Esophagus squamous epithelium (tissue), 5 donors: ENCODE data around the gene MEI1. TPM values are rescaled to one million over a fixed set of nuclear protein-coding genes. Genes with fewer than 3 reads are reported as not detected.
A peak's percentile ranks its signal among the peaks of the same experiment; 100 is the strongest.

Experiments used
- DNase-seq: peaks from one replicate; lab custom pipeline; 2025; lab: John Stamatoyannopoulos, UW
- H3K27ac ChIP-seq, 4 donors: fragments of 200-600 bp; sonication (generic); one replicate each; pipeline ENCODE4 v1.5.1; 2016 to 2019; ENCODE audit warnings: mild to moderate bottlenecking in 1 of 4
- H3K27me3 ChIP-seq, 4 donors: fragments of 200-600 bp; sonication (generic); 1 replicate in 3 of 4; 2 replicates in 1 of 4; pipeline versions ENCODE4 v1.5.1 to v1.6.0; 2017 to 2021; ENCODE audit warnings: antibody characterized with exemption in 1 of 4
- H3K36me3 ChIP-seq, 3 donors: fragments of 200-600 bp; sonication (generic); one replicate each; pipeline ENCODE4 v1.5.1; 2016 to 2019
- H3K4me1 ChIP-seq, 3 donors: fragments of 200-600 bp; sonication (generic); one replicate each; pipeline ENCODE4 v1.5.1; 2017 to 2019
- H3K4me3 ChIP-seq, 4 donors: fragments of 200-600 bp; sonication (generic); 1 replicate in 3 of 4; 2 replicates in 1 of 4; pipeline ENCODE4 v1.5.1; 2016 to 2019; ENCODE audit warnings: mild to moderate bottlenecking in 2 of 4, moderate library complexity in 1 of 4
- H3K9me3 ChIP-seq, 3 donors: fragments of 200-600 bp; sonication (generic); one replicate each; pipeline ENCODE4 v1.5.1; 2016 to 2019
- POLR2A ChIP-seq, 4 donors: fragments of 450-650 bp; IDR thresholded peaks; one replicate each; pipeline ENCODE4 v1.6.1; 2017; ENCODE audit warnings: antibody characterized with exemption in 4 of 4, mild to moderate bottlenecking in 4 of 4, moderate library complexity in 3 of 4
- WGBS, 2 donors: methylation state at CpG; one replicate each; pipeline ENCODE4 v1.1.5; 2018; 5-methylcytosine and 5-hydroxymethylcytosine counted together
- intact Hi-C: fragments of 100-400 bp; cut with DNase I; formaldehyde crosslinking; loops from one replicate; pipeline ENCODE4 v1.15.0; 2022
- small RNA-seq, 4 donors: library from RNA; depleted of rRNA; stranded (forward); fragments of <200 nt; gene quantifications; one replicate each; pipeline ENCODE3, GENCODE V24; 2016
- total RNA-seq, 4 donors: library from RNA; depleted of rRNA; stranded (reverse); fragments of >200 nt; gene quantifications; one replicate each; pipeline ENCODE4 v1.1.0, GENCODE V29; 2016
- TF ChIP-seq, protein P1 (sequence below), 6 experiments: fragments of 450-650 bp in 4 of 6; fragments of 200-600 bp in 2 of 6; sonication (generic) in 2 of 6; IDR thresholded peaks; one replicate each; pipeline ENCODE4 v1.5.1; 2016 to 2019; ENCODE audit warnings: antibody characterized with exemption in 6 of 6, mild to moderate bottlenecking in 4 of 6, moderate library complexity in 4 of 6
- donor health status: DM: yes; HTN: yes; CAD: no.

Gene MEI1
- total RNA-seq, 4 donors from 2014 or later, result 0.09 to 1.3 (median 0.52) TPM

DNA sequence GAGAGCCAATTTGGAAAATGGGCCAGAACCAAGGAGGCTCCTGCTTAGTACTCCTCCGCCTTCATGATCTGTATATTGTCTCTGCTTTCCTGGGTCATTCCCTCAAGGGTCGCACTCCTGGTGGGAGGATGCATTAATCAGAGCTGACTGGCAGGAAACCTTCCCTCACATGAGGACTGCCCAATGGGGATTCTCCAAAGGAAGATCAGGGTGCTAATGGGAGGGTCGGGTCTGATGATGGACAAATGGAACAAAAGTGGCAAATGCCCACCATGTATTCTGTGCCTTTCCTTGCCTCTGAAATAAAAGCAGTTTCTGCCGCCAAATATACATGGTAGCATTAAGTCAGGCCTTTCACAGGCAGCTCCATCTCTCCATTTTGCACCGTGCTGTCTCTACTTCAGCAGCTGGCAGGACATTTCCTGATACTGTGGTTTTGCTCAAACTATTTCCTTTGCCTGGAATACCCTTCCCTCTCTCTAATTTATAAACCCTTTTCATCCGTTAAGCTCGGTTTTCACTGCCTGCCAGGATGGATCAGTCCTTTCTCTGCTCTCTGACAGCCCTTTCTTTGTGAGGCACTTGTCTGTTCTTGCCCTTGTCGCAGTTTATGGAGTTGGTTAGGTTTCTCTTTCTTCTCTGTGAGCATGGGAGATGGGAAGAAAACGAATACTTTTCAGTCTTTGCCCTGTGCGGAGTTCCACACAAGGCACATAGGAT lies 147.1 kb downstream of the MEI1 start:
- H3K27me3 ChIP-seq, result no peaks in the 10 kb centered on the region
- TF ChIP-seq, protein P1, sequence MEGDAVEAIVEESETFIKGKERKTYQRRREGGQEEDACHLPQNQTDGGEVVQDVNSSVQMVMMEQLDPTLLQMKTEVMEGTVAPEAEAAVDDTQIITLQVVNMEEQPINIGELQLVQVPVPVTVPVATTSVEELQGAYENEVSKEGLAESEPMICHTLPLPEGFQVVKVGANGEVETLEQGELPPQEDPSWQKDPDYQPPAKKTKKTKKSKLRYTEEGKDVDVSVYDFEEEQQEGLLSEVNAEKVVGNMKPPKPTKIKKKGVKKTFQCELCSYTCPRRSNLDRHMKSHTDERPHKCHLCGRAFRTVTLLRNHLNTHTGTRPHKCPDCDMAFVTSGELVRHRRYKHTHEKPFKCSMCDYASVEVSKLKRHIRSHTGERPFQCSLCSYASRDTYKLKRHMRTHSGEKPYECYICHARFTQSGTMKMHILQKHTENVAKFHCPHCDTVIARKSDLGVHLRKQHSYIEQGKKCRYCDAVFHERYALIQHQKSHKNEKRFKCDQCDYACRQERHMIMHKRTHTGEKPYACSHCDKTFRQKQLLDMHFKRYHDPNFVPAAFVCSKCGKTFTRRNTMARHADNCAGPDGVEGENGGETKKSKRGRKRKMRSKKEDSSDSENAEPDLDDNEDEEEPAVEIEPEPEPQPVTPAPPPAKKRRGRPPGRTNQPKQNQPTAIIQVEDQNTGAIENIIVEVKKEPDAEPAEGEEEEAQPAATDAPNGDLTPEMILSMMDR (IDR thresholded peaks at IDR 0.05), result no peak
- peak in 1 of 4 donors; percentile 15 for TF ChIP-seq POLR2A (IDR thresholded peaks at IDR 0.05)
- no peak for DNase-seq
- no peaks in the 10 kb centered on the region for H3K9me3 ChIP-seq
- H3K27ac ChIP-seq, result peak overlapping the region; percentile 77 to 99 (median 90)
- 29 to 44% methylated on average over 8 to 10 of the region's 10 CpGs for WGBS, 2 donors
- intact Hi-C loops, result no loop called here
- peak overlapping the region in 2 of 4 donors; percentile 4 to 9 for H3K4me3 ChIP-seq
- peaks cover 32 to 87% (median 70%) of the 10 kb centered on the region in 3 donors for H3K4me1 ChIP-seq
- peaks cover 0 to 18% (median 0%) of the 10 kb centered on the region in 3 donors for H3K36me3 ChIP-seq

DNA sequence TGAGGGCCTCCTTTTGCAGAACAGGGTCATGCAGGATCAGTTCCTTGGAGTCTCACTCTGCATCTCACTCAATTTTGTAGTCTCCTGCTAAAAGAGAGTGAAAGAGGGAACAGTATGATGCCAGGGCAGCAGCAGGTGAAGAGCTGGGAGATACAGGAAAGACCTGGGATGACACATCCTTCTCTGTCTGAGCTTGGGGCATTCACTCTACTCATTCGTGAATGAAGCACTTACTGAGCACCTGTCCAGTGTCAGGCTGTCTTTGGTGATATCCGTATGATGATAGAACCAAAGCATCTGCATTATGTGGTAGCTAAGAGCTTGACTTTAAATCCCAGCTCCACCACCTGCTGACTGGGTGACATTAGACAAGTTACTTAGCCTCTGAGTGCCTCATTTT lies 148.0 kb downstream of the MEI1 start:
- WGBS, 2 donors, result 29 to 74% methylated on average over 2 of the region's 2 CpGs
- Histone ChIP-seq H3K4me3 (peak overlapping the region in 2 of 4 donors; percentile 4 to 9), H3K9me3 (no peaks in the 10 kb centered on the region), H3K36me3 (peaks cover 0 to 25% (median 0%) of the 10 kb centered on the region in 3 donors), H3K27me3 (no peaks in the 10 kb centered on the region), H3K27ac (peak overlapping the region; percentile 77 to 99 (median 90)), H3K4me1 (peaks cover 32 to 84% (median 62%) of the 10 kb centered on the region in 3 donors)
- intact Hi-C loops, result no loop called here
- DNase-seq, result no peak
- TF ChIP-seq, protein P1 (IDR thresholded peaks at IDR 0.05), result no peak
- TF ChIP-seq POLR2A (IDR thresholded peaks at IDR 0.05), result no peak

DNA sequence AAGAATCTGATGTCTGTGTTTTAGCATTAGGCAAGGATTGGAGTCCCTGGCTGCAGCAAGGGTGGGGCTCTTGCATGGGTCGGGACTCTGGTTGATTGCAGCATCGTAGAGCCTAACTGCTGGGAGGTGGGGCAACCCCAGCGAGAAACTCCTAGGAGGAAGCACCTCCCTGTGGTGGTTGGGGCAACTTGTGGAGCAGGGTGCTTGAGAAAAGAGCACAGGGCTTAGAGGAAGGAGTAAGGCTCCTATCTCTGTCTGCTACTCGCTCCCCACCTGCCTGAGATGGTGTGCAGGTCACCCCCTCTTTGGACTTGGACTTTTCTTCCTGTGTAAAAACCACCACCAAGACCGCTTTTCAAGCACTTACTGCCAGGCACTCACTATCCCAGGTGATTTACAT lies 149.2 kb downstream of the MEI1 start:
- Histone ChIP-seq H3K4me3 (no peak overlapping the region), H3K36me3 (peaks cover 0 to 25% (median 0%) of the 10 kb centered on the region in 3 donors), H3K4me1 (peaks cover 32 to 78% (median 60%) of the 10 kb centered on the region in 3 donors), H3K27ac (peak overlapping the region; percentile 70 to 99 (median 90)), H3K9me3 (no peaks in the 10 kb centered on the region), H3K27me3 (no peaks in the 10 kb centered on the region)
- TF ChIP-seq, protein P1 (IDR thresholded peaks at IDR 0.05), result peak in 4 of 6 experiments; percentile 39 to 59 (median 51)
- TF ChIP-seq POLR2A (IDR thresholded peaks at IDR 0.05), result no peak
- 32 to 52% methylated on average over 4 to 5 of the region's 5 CpGs for WGBS, 2 donors
- DNase-seq, result no peak
- intact Hi-C loops, result no loop called here

Small RNA genes lying within 50 kb of the gene (small RNA-seq; reads per million reads assigned to genes)
- gene HMGN2P10 (0 reads per million in 4 donors), gene RF00019 (0 reads per million in 4 donors), gene RNU6-476P (0 reads per million in 4 donors), gene RNU6ATAC22P (0 reads per million in 4 donors)

Other genes with a start within 250 kb of the MEI1 start
- 10 to 100 TPM; 21.5 to 47.3 (median 41.5) TPM for gene PHF5A, start 230.8 kb upstream of the MEI1 start, total RNA-seq
- gene ACO2, start 230.4 kb upstream of the MEI1 start, total RNA-seq, result 10 to 100 TPM; 83.7 to 90.4 (median 87.0) TPM
- gene POLR3H, start 155.0 kb upstream of the MEI1 start, total RNA-seq, result 10 to 100 TPM; 13.7 to 23.3 (median 16.1) TPM
- 1 to 10 TPM in 2 of 4 donors, under 1 TPM in 2; 0.19 to 2.7 (median 0.73) TPM for gene CSDC2, start 138.5 kb upstream of the MEI1 start, total RNA-seq
- gene PMM1, start 109.7 kb upstream of the MEI1 start, total RNA-seq, result 10 to 100 TPM; 17.9 to 65.2 (median 49.5) TPM
- 10 to 100 TPM; 22.1 to 34.9 (median 28.4) TPM for gene DESI1, start 78.5 kb upstream of the MEI1 start, total RNA-seq
- 100 to 1,000 TPM; 161 to 295 (median 222) TPM for gene XRCC6, start 78.2 kb upstream of the MEI1 start, total RNA-seq
- gene SNU13, start 10.6 kb upstream of the MEI1 start, total RNA-seq, result 100 to 1,000 TPM in 2 of 4 donors, 10 to 100 TPM in 2; 71.0 to 128 (median 106) TPM
- 1 to 10 TPM; 5.1 to 9.0 (median 7.2) TPM for gene CCDC134, start 101.2 kb downstream of the MEI1 start, total RNA-seq
- gene SREBF2, start 133.6 kb downstream of the MEI1 start, total RNA-seq, result 100 to 1,000 TPM in 2 of 4 donors, 10 to 100 TPM in 2; 72.8 to 138 (median 98.6) TPM
- gene SHISA8, start 215.6 kb downstream of the MEI1 start, total RNA-seq, result not detected
- 1 to 10 TPM in 1 of 4 donors, under 1 TPM in 3; 0.19 to 1.9 (median 0.32) TPM for gene TNFRSF13C, start 227.3 kb downstream of the MEI1 start, total RNA-seq
- gene CENPM, start 247.6 kb downstream of the MEI1 start, total RNA-seq, result 10 to 100 TPM in 2 of 4 donors, 1 to 10 TPM in 2; 6.9 to 12.6 (median 10.5) TPM